ES-I3 (cell line): ENCODE results near the gene PALM.
"Not testable (repeated sequence)": the region's sequence is repeated elsewhere in the genome, so short reads cannot be mapped to it uniquely, and the experiment has no call there.

ENCODE experiments used
- H3K36me3 ChIP-seq: 2 replicates; pipeline ENCODE4 v1.6.1; 2013; ENCODE audit warnings: mild to moderate bottlenecking, low read length, control low read depth, moderate library complexity; ENCODE audit not compliant: insufficient read depth
- H3K4me1 ChIP-seq: 2 replicates; pipeline ENCODE4 v1.6.1; 2013; ENCODE audit warnings: mild to moderate bottlenecking, control low read depth, low read length; ENCODE audit not compliant: insufficient read depth
- H3K9ac ChIP-seq: 2 replicates; pipeline ENCODE4 v1.6.1; 2013; ENCODE audit warnings: low read depth, mild to moderate bottlenecking, low read length, moderate library complexity
- H3K9me3 ChIP-seq: 2 replicates; pipeline ENCODE4 v1.6.1; 2013; ENCODE audit warnings: mild to moderate bottlenecking, low read length, moderate library complexity; ENCODE audit not compliant: control insufficient read depth, insufficient read depth

Gene PALM

GRCh38 chr19:741506-742131 is 32.9 kb downstream of the PALM start:
- H3K36me3 ChIP-seq, result no peaks in the 10 kb centered on the region
- H3K9ac ChIP-seq, result no peak overlapping the region
- H3K9me3 ChIP-seq, result no peaks in the 10 kb centered on the region; the same call in 1 of the 2 replicates
- H3K4me1 ChIP-seq, result no peaks in the 10 kb centered on the region

GRCh38 chr19:742540-743075 is 33.9 kb downstream of the PALM start:
- H3K36me3 ChIP-seq, result no peaks in the 10 kb centered on the region
- H3K9ac ChIP-seq, result no peak overlapping the region
- no peaks in the 10 kb centered on the region for H3K4me1 ChIP-seq
- H3K9me3 ChIP-seq, result peaks cover 1% of the 10 kb centered on the region; the same call in 1 of the 2 replicates

- peaks cover 4% of the 10 kb centered on the region; the same call in 1 of the 2 replicates for H3K9me3 ChIP-seq
- H3K4me1 ChIP-seq, result no peaks in the 10 kb centered on the region
- H3K9ac ChIP-seq, result no peak overlapping the region
- no peaks in the 10 kb centered on the region for H3K36me3 ChIP-seq
These were observed 34.5 kb downstream of the PALM start for GRCh38 chr19:743168-743687.

GRCh38 chr19:745138-745537 is 36.4 kb downstream of the PALM start:
- H3K4me1 ChIP-seq, H3K36me3 ChIP-seq, H3K9ac ChIP-seq, H3K9me3 ChIP-seq: not testable (repeated sequence)

- Histone ChIP-seq H3K9ac (no peak overlapping the region), H3K4me1 (no peaks in the 10 kb centered on the region; the same call in 1 of the 2 replicates), H3K36me3 (no peaks in the 10 kb centered on the region)
These were observed 37.6 kb downstream of the PALM start for GRCh38 chr19:746208-746819.

GRCh38 chr19:746956-747355 is 38.2 kb downstream of the PALM start:
- peaks cover 4% of the 10 kb centered on the region; the same call in 1 of the 2 replicates for H3K9me3 ChIP-seq
- H3K36me3 ChIP-seq, result no peaks in the 10 kb centered on the region
- H3K9ac ChIP-seq, result no peak overlapping the region
- H3K4me1 ChIP-seq, result no peaks in the 10 kb centered on the region; the same call in 1 of the 2 replicates

More at GRCh38 chr19:746208-746819, 37.6 kb downstream of the PALM start:
- peaks cover 4% of the 10 kb centered on the region; the same call in 1 of the 2 replicates for H3K9me3 ChIP-seq

GRCh38 chr19:747432-748273 is 38.9 kb downstream of the PALM start:
- peaks cover 4% of the 10 kb centered on the region; the same call in 1 of the 2 replicates for H3K9me3 ChIP-seq
- no peaks in the 10 kb centered on the region for H3K36me3 ChIP-seq
- H3K4me1 ChIP-seq, result peaks cover under 1% of the 10 kb centered on the region; the same call in 1 of the 2 replicates
- H3K9ac ChIP-seq, result no peak overlapping the region

GRCh38 chr19:748274-748598 is 39.5 kb downstream of the PALM start:
- H3K9me3 ChIP-seq, result peaks cover 4% of the 10 kb centered on the region; the same call in 1 of the 2 replicates
- peaks cover 5% of the 10 kb centered on the region; the same call in 1 of the 2 replicates for H3K4me1 ChIP-seq
- no peak overlapping the region for H3K9ac ChIP-seq
- H3K36me3 ChIP-seq, result no peaks in the 10 kb centered on the region

GRCh38 chr19:749811-750210 is 41.1 kb downstream of the PALM start:
- Histone ChIP-seq H3K9me3 (peaks cover 4% of the 10 kb centered on the region; the same call in 1 of the 2 replicates), H3K9ac (no peak overlapping the region), H3K36me3 (no peaks in the 10 kb centered on the region), H3K4me1 (peaks cover 5% of the 10 kb centered on the region; the same call in 1 of the 2 replicates)

- Histone ChIP-seq H3K9ac (no peak within 1 kb of the TSS), H3K36me3 (no peaks in the 10 kb centered on the region), H3K4me1 (peaks cover 5% of the 10 kb centered on the region; the same call in 1 of the 2 replicates), H3K9me3 (peaks cover 4% of the 10 kb centered on the region; the same call in 1 of the 2 replicates)
These were observed 42.1 kb downstream of the PALM start, which contains the start of gene MISP for GRCh38 chr19:750640-751423. MISP (plus strand) TSS chr19:751112; CDS start chr19:756947, 5,835 bp downstream.

GRCh38 chr19:751501-752341 is 43.0 kb downstream of the PALM start:
- Histone ChIP-seq H3K4me1 (peaks cover 5% of the 10 kb centered on the region; the same call in 1 of the 2 replicates), H3K9me3 (peaks cover 4% of the 10 kb centered on the region; the same call in 1 of the 2 replicates), H3K9ac (no peak overlapping the region), H3K36me3 (no peaks in the 10 kb centered on the region)

- no peak overlapping the region for H3K9ac ChIP-seq
- peaks cover 5% of the 10 kb centered on the region; the same call in 1 of the 2 replicates for H3K4me1 ChIP-seq
- H3K9me3 ChIP-seq, result no peaks in the 10 kb centered on the region; the same call in 1 of the 2 replicates
- H3K36me3 ChIP-seq, result no peaks in the 10 kb centered on the region
These were observed 44.1 kb downstream of the PALM start for GRCh38 chr19:752652-753517.
